Activated naive CD4-positive, alpha-beta T cell treated with anti-CD3 and anti-CD28 coated beads, Interleukin-2, amount 50 U/mL, for 16 hours (primary cell): ENCODE data around the gene PSMD8.
A peak's percentile ranks its signal among the peaks of the same experiment; 100 is the strongest.
"Not testable (repeated sequence)": the region's sequence is repeated elsewhere in the genome, so short reads cannot be mapped to it uniquely, and the experiment has no call there.

ENCODE experiments used
- DNase-seq: peaks from one replicate; pipeline ENCODE4 v3.0.0-alpha.2; 2020

The PSMD8 gene

DNA sequence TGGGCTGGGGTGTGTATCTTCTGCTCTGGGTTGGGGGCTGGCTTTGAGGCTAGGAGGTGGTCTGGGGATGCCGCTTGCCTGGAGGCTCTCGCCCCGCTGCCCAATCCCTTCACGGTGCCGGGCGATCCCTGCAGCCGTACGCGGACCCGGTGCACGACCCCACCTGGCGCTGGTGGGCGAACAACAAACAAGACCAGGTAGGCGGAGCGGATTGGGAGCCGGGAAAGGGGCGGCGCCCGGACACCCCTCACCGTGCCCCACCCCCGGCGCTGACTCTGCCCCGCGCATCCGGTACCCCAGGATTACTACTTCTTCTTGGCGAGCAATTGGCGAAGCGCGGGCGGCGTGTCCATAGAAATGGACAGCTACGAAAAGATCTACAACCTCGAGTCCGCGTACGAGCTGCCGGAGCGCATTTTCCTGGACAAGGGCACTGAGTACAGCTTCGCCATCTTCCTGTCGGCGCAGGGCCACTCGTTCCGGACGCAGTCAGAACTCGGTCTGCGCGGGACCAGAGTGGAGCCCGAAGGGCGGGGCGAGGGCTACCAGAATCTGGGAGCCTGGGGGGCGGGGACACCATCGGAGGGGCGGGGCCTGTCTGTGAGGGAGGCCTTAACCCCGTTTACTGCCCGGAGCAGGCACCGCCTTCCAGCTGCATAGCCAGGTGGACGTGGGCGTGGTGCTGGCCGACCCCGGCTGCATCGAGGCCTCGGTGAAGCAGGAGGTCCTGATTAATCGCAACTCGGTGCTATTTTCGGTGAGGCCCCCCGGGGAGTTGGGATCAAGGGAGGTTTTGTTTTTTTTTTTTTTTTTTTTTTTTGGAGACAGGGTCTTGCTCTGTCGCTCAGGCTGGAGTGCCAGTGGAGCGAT is 12.1 kb upstream of the PSMD8 start:
- peak; percentile 68 for DNase-seq

DNA sequence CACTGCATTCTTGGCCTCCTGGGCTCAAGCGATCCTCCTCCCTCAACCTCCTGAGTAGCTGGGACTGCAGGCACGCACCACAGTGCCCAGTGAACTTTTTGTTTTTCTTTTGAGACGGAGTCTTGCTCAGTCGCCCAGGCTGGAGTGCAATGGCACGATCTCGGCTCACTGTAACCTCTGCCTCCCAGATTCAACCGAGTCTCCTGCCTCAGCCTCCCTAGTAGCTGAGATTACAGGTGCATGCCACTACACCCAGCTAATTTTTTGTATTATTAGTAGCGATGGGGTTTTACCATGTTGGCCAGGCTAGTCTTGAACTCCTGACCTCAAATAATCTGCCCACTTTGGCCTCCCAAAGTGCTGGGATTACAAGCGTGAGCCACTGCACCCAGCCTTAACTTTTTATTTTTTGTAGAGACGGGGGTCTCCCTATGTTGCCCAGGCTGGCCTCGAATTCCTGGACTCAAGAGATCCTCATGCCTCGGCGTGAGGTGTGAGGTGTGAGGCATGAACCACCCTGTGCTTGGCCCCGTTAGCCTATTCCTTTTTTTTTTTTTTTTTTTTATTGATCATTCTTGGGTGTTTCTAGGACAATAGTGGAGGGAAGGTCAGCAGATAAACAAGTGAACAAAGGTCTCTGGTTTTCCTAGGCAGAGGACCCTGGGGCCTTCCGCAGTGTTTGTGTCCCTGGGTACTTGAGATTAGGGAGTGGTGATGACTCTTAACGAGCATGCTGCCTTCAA is 11.3 kb upstream of the PSMD8 start:
- not testable (repeated sequence) for DNase-seq

GRCh38 chr19:38367041-38367440 is 7.3 kb upstream of the PSMD8 start:
- DNase-seq, result no peak

- DNase-seq, result no peak
Measured at GRCh38 chr19:38369584-38369983, 4.8 kb upstream of the PSMD8 start.

- no peak for DNase-seq
Measured at GRCh38 chr19:38370299-38370698, 4.1 kb upstream of the PSMD8 start.

DNA sequence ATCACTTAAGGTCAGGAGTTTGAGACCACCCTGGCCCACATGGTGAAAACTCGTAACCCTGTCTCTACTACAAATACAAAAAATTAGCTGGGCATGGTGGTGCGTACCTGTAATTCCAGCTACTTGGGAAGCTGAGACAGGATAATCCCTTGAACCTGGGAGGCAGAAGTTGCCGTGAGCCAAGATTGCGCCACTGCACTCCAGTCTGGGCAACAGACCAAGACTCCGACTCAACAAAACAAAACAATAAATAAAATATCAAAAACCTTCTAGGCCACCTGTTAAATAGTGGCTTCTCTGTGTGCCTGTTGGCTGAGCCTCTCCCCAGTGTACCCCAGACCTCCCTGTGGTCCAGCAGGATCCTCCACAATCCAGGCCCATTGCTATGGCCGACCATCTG is 3.3 kb upstream of the PSMD8 start:
- no peak for DNase-seq

GRCh38 chr19:38373907-38374331 is 452 bp upstream of the PSMD8 start:
- DNase-seq, result no peak

GRCh38 chr19:38375098-38375493 is 725 bp downstream of the PSMD8 start:
- no peak for DNase-seq

- DNase-seq, result no peak
Measured at GRCh38 chr19:38375748-38376147, 1.4 kb downstream of the PSMD8 start.

DNA sequence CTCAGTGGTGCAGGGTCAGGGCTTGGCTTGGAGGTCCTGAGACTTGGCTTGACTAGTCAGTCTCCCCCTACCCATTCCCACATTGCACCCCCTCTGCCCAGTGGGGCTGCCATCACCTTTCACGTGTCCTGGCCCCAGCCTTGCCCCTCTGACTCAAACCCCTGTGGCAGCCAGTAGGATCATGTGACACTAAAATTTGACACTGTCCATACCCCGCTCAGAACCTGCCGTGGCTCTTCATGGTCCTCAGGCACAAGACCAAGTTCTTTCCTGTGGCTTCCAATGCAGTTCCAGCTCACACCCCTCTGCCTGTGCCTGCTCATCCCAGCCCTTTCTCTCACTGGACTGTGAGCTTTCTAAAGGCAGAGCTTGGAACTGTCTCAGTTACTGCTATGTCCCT is 2.2 kb downstream of the PSMD8 start:
- no peak for DNase-seq

DNA sequence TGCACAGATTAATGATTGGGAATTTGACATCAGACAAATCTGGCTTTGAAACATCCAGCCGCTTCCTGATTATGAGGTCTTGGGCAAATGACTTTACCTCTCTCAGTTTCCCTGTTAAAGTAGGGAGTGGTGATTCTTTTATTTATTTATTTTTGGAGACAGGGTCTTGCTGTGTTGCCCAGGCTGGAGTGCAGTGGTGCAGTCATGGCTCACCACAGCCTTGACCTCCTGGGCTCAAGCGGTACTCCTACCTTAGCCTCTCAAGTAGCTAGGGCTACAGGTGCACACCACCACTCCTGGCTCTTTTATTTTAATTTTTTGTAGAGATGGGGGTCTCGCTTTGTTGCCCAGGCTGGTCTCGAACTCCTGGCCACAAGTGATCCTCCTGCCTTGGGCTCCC is 2.7 kb downstream of the PSMD8 start:
- DNase-seq, result no peak

DNA sequence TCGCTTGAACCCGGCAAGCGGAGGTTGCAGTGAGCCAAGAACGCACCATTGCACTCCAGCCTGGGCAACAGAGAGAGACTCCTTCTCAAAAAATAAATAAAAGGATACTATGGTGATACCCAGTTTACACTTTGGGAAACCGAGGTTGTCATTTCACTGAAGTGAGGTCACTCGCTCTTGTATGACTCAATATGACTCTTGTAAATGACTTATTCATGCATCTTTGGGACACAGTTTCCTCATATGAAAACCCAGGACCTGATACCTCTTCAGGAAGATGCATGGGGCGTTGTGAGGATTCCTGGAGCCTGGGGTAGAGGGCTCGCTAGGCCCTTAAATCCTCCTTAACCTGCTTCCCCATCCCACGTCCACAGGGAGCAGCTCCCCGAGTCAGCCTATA is 4.5 kb downstream of the PSMD8 start:
- DNase-seq, result no peak

DNA sequence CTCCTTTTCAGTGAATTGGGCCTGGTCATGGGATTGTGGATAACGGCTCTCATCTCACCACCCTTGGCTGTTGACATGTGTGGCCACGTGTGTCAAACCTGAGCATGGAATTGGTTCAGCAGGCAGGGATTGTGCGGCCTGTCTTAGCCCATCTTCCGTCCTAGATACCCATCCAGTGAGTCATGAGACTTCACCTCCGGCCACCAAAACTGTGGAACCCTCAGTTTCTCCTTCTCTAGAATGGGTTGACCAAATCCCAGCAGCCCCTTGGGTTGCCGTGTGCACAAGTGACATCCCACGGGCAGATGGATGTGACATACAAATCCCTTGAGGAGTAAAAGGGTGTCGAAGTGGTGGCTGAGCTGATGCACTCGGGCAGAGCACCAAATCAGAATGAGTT is 6.8 kb downstream of the PSMD8 start:
- no peak for DNase-seq

GRCh38 chr19:38383184-38383583 is 8.8 kb downstream of the PSMD8 start:
- DNase-seq, result no peak

DNA sequence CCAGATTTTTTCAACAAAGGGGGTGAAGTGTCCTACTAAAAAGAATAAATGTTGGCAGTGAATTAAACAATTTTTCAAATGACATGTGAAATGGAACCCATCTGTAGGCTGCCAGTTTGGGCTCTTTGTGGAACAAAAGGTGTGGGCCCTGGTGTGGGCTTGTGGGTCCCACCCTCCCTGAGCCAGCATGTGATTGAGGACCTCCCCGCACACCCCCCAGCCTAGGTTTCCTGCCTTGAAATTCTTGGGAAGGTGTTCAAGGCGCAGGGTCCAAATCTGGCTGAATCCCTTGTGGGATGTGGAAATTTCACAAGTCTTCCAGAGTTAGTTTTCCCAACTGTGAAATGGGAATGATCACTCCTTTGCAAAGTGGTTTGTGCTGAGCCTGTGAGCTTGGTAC is 9.4 kb downstream of the PSMD8 start:
- DNase-seq, result no peak

- DNase-seq, result no peak
Measured at GRCh38 chr19:38384209-38385027, 10.0 kb downstream of the PSMD8 start.

- no peak for DNase-seq
Measured at GRCh38 chr19:38385057-38385803, 10.9 kb downstream of the PSMD8 start.

DNA sequence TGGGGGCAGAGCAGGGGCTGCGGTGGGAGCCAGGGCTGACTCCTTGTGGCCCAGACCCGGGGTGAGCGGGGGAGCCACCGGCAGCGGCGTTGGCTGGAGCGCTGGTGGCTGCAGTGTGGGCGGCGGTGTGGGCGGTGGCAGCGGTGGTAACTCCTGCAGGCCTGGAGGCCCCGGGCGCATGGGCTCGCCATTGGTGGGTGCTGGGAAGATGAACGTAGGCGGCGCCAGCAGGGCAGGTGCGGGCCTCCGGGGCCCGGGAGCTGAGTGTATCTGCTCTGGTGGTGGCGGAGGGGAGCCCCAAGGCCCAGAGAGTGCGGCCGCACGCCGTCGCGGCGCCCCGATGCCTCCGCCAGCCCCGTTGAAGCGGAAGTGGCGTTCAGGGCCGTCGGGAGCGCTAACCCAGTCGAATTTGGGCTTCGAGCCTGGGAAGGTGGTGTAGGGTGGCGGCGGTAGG is 11.5 kb downstream of the PSMD8 start:
- no peak for DNase-seq

GRCh38 chr19:38386300-38386970 is 12.1 kb downstream of the PSMD8 start:
- no peak for DNase-seq

DNA sequence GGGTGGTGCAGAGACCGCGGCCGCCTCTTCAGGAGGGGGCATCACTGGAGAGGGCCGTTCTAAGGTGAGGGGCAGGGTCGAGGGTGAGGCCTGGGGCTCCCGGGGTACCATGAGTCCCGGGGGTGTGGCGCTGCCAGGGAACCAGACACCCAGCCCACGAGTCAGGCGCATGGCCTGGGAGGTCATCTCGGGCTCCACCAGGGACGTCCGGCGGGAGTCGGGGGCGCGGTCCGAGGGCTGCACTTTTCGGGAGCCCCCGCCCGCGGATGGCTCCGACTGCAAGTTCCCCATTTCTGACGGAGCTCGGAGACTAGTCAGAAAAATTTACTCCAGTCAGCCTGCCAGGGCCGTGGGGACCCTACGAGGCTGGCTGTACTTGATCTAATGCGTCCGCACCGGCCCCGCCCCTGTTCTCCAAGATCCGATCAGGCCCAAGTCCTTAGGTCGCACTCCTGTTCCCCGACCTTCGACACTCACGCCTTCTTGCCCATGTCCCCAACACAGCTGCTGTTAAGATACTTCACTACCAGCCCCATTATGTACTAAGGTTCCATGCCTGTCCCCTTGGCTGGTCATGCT is 12.7 kb downstream of the PSMD8 start:
- DNase-seq, result no peak

DNA sequence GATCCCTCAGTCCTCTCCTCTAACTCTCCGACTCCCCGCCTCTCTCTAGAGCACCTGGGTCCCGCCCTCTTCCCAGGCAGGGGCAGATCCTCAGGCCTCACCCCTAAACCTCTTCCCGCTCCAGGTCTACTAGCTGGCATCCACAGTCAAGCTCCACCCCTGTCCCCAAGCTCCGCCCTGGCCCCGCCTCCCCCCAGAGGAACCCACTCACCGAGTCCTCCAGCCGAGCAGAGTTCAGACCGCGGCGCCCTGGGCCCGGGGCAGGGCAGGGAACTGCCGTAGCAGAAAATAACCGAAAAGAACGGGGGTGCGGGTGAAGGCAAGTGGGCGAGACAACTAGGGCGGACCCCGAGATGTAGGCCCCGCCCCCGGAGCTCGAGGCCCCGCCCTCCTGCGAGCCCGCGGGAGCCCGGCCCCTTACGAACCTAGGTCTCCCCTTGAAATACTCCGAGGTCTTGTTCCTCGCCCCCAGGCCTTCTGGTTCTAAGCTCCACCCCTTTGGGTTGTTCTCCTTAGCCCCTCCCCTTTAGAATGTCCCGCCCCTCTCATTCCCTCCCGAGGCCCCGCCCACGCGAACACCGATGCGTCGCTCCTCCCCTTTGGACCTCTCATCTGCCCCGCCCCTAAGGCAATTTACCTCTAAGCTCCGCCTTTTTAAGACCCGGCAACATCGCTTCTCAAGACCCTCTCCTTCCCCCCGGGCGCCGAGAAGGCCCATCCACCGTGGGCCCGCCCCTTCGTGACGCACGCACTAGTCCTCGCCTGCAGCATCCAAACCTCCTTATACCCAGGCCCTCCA is 13.4 kb downstream of the PSMD8 start, which contains the start of gene GGN:
Gene GGN (minus strand): TSS at position 485 of the 799 bp plus-strand sequence. CDS start 773 bp downstream, outside the sequence.
- peak; percentile 78 for DNase-seq
